Hindlimb muscle (tissue), 1 donor: ENCODE measurements around the gene TCF3. TPM values are rescaled to one million over a fixed set of nuclear protein-coding genes. Genes with fewer than 3 reads are reported as not detected.
"Not testable (repeated sequence)": the region's sequence is repeated elsewhere in the genome, so short reads cannot be mapped to it uniquely, and the experiment has no call there.

Experiments used
- DNase-seq: peaks from one replicate; pipeline ENCODE4 v3.0.0-alpha.2; 2013
- polyA plus RNA-seq: library from polyadenylated mRNA; unstranded; fragments of 120-200 nt; gene quantifications from one replicate; pipeline ENCODE4 v1.2.1, GENCODE V29; 2013; ENCODE audit not compliant: insufficient read length

The TCF3 gene
- polyA plus RNA-seq, 1 donor: 145 TPM

DNA sequence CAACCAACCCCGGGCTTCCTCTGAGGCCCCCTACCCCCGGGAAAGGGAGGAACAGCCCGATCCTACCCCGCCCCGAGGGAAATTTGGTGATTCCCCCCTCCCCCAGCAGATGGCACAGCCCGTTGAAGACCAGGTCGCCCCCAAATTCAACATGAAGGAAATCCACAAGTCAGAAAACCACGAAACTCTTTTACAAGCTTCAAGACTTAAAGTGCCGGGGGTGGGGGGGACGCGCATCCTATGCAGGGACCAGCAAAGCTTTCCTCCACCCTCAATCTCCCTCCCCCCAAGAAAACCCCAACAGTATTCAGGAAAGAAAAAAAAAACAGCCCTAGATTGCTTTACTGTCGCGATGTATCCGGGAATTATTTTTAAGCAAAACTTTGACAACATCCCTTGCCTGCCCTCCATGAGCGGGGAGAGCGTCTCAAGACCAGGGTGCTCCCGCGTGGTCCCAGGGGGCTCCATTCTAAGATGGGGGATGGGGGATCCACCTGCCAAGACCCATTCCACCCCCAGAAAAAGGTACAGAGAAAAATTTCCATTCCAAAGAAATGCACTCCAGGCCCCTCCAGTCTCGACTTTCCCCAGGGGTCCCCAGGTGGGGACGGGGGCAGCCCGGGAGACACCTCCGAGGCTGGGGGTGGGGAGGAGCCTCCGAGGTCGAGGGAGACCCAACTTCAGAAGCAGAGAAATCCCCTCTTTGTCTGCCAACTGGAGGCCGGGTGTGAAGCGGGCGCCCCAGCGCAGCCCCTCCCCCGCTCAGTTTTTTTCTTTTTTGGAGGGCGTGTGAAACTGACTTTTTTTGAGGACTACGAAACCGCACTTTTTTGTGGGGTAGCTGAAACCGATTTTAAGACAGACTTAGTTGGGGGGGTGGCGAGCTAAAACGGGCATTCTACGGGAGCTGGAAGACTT lies 1.5 kb downstream of the TCF3 start:
- peak; percentile 39 for DNase-seq

DNA sequence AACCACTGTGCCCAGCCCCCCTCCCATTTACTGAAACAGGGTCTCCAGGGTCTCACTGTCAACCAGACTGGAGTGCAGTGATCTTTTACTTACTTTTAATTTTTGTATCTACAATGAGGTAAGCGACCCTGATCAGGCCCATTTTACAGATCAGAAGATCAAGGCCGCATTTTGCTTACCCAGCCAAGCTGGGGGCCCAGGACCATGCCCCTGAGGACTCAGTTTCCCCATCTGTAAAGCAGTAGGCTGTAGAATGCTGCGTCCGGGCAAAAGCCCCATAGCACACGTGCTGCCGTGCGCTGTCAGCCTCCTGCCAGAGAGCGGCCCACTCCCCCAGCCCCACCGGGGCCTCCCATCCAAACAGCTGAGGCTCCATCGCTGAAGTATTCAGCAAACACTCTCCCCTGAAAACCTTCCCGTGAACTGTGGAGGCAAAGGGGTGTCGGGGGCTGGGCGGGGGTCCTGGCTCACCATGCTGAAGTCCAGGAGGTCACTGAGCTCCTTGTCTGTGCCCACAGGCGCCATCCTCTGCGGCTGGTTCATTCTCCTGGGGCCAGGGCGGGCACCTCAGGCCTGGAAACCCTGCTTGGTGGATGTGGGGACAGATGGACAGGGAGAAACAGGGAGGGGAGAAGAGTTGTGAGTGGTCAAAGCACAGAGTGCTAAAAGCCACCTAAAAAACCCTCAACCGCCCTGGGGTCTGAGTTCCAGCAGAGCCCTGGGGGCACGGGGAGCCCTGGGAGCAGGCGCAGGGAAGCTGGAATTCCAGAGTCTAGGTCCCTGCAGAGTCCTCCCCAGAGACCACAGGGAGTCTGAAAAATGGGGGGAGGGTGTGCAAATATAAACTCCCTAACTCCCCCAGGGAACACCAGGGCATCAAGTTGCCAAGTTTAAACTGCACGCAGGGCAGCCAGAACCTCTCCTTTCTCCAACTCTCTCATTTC lies 2.4 kb downstream of the TCF3 start:
- no peak for DNase-seq

DNA sequence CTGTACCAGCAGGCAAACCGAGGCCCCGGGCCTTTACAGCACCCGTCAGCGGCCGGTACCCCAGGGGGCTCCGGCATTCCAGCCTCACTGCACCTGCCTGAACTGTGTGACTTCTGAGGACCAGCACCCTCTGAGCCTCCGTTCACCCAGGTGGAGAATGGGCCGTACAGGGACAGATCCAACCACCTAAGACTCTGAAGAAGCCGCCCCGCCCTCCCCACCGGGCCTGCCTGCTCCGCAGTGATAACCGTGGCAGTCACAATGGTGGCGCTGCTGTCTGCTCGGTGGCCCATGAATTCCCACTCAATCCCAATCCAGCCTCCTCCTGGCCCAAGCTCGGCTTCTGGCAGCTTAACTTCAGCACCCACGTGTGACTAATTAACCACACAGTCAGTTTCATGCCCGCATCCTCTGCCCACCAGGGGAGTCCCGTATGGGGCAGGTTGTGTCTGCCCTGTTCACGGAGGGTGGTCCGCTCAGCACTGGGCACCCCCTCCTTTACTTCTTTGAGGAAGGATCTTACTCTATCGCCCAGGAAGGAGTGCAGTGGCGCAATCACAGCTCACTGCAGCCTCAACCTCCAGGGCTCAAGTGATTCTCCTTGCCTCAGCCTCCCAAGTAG lies 3.4 kb downstream of the TCF3 start:
- no peak for DNase-seq

- no peak for DNase-seq
Measured at GRCh38 chr19:1648459-1648849, 4.0 kb downstream of the TCF3 start.

GRCh38 chr19:1647501-1648458 lies 4.6 kb downstream of the TCF3 start:
- DNase-seq: no peak

GRCh38 chr19:1646659-1647453 lies 5.6 kb downstream of the TCF3 start:
- DNase-seq: no peak

GRCh38 chr19:1646149-1646548 lies 6.3 kb downstream of the TCF3 start:
- no peak for DNase-seq

DNA sequence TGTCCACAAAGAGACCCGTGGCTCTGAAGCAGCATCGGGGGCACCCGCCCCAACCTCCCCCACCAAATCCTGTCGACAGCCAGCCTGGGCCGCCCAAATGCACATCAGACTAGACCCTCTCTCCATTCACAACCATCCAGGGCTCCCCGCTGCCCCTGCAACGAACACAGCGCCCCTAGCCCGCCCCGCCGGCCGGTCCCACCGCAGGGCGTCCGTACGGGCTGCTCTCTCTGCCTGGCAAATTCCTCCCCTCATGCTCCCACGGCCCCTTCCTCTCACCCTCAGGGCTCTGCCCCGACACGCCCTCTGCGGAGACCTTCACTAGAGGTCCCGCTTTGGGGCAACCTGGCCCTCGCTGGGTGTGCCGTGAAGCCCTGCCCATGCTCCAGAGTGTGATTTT lies 7.1 kb downstream of the TCF3 start:
- no peak for DNase-seq

- no peak for DNase-seq
Measured at GRCh38 chr19:1644070-1644469, 8.3 kb downstream of the TCF3 start.

GRCh38 chr19:1640893-1641448 lies 11.4 kb downstream of the TCF3 start:
- not testable (repeated sequence) for DNase-seq

GRCh38 chr19:1636325-1637236 lies 15.8 kb downstream of the TCF3 start:
- DNase-seq: no peak

DNA sequence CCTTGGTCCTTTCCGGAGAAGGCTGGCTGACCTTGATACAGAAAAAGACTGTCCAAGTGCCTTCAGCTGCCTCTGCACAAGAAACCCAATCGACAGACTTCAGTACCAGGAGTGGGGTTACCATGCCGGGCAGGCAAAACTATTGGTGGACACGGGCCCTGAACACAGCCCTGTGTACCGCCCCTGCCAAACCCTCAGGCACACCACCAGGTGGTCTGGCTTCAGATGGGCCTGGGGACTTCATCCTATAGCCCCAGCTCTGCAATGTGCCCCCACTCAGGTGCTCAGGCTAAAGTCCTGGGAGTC lies 17.5 kb downstream of the TCF3 start:
- no peak for DNase-seq

- DNase-seq: no peak
Measured at GRCh38 chr19:1634242-1634937, 18.0 kb downstream of the TCF3 start.

DNA sequence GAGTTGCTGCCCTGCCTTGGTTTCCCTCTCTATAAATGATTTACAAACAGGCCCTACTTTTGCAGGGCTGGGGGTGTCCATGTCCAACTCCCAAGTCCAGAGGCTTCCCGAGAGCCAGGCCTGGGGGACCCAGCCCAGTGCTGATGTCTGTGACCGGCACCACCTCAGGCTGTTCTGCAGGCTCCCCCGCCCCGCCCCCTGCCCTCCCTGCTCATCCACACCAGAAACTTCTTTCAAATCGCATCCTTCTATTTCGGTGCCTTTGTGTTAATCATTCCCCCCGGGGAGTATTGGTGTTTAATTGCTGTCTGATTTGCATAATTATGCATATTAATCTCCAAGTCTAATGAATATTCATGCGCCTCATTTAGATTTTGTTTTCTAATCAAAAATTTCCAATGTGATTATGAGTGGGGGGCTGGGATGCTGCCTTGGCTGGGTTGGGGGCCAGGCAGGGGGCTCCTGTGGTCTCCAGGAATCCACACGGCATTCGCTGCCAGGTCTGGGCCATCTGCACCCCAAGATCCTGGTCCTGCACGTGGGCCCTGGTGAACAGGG lies 19.1 kb downstream of the TCF3 start:
- no peak for DNase-seq

DNA sequence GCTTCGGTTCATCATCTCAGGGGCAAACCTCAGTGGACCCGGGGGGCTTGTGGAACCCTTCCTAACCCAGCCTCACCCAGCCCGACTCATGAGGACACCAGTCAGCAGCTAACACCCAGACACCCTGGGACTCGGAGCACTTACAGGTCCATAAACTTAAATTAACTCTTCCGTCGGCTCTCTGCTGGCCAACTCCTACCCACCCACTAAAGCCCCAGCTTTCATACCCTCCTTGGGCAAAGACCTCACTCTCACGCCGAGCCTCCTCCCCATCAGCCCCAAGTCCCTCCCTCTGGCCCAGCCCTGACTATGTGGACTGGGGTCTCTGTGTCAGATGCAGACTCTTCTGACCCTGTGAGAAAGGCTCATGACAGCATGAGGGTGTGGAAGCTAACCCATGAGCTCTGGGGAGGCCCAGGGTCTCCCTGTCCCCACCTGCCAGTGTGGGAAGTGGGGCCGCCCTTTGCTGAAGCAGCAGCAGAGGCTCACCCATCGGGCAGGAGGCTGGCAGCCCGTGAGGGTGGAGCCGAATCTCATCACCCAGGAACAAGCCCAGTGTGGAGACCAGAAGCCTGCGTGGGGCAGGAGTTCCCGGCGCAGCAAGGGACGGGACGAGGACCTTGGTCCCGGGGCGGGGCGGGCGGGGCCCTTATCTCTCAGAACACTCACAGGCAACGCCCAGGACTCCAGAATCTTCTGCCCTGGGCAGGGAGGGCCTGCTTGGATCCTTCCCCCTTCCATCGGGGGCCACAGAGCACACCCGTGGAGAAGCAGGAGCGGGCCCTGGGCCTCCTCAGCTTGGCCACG lies 19.8 kb downstream of the TCF3 start:
- DNase-seq: no peak

DNA sequence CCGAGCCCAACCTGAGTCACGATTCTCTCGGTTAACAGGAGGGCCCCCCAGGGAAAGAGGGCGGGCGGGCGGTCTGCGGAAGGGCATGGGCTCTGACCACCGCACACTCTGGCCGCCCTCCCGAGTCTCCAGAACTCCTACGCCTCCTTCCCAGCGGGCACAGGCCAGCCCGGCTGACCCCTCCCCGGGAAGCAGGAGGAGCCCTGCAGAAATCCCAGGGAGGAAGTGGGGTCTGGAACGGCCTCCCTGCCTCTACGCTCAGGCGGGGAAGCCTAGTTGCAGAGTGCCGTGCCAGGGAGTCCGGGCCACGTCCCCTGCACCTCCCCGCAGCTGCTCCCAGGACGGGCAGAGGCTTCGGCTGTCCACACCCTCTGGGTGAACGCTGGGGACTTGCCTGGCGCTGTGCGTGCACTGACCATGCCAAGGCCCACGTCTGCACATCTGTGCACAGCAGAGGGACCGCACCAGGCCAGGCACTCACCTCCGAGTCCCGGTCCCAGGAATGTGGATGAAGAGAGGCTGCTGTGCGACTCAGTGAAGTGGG lies 20.8 kb downstream of the TCF3 start:
- DNase-seq: no peak

- DNase-seq: no peak
Measured at GRCh38 chr19:1630811-1631210, 21.6 kb downstream of the TCF3 start.
